Keratinocyte (primary cell): ENCODE results near the gene CLRN3.

Experiments
- CTCF ChIP-seq, 3 experiments: IDR thresholded peaks in 1 of 3; conservative IDR thresholded peaks in 1 of 3; optimal IDR thresholded peaks in 1 of 3; 2 replicates in 2 of 3; 3 replicates in 1 of 3; pipeline versions ENCODE3 to v1.5.1; 2011; ENCODE audit warnings: low read length in 3 of 3, mild to moderate bottlenecking in 3 of 3, moderate library complexity in 2 of 3, control low read depth in 1 of 3, inconsistent platforms in 1 of 3; ENCODE audit not compliant: insufficient read depth in 2 of 3; ENCODE audit errors: extremely low read depth in 1 of 3
- EZH2 ChIP-seq: IDR thresholded peaks from one replicate; pipeline ENCODE4 v1.6.1; 2012; ENCODE audit warnings: inconsistent platforms, mild to moderate bottlenecking, low read length, moderate library complexity

GRCh38 chr10:127920306-127921074 is 27.7 kb upstream of the CLRN3 start:
- TF ChIP-seq CTCF (optimal IDR thresholded peaks at IDR 0.05 in 1 of 3, IDR thresholded peaks at IDR 0.05 in 1 of 3, conservative IDR thresholded peaks at IDR 0.05 in 1 of 3; ENCODE audit: extremely low read depth in 1 of 3, insufficient read depth in 2 of 3, low read length in 3 of 3) (no peak), EZH2 (no peak)
